KG1 (cell line): ENCODE results near the gene CAPZA1.

ENCODE experiments used
- DNase-seq: peaks from one replicate; lab custom pipeline; 2025; lab: John Stamatoyannopoulos, UW

The CAPZA1 gene

GRCh38 chr1:112715264-112716053 is 95.8 kb downstream of the CAPZA1 start, which contains the start of gene PPM1J:
PPM1J (minus strand) TSS chr1:112715332; CDS start chr1:112715301, 31 bp downstream.
- DNase-seq = peak; percentile 43

- DNase-seq = peak; percentile 42
Observed at GRCh38 chr1:112716133-112716720, 96.6 kb downstream of the CAPZA1 start.

GRCh38 chr1:112717263-112717873 is 97.7 kb downstream of the CAPZA1 start:
- DNase-seq = no peak

GRCh38 chr1:112718691-112719418 is 99.2 kb downstream of the CAPZA1 start:
- DNase-seq = no peak

- DNase-seq = no peak
Observed at GRCh38 chr1:112719706-112720105, 100.1 kb downstream of the CAPZA1 start.

- no peak for DNase-seq
Observed at GRCh38 chr1:112720800-112721199, 101.2 kb downstream of the CAPZA1 start.
